PC-9 (cell line): Measurements from ENCODE around the gene NKAP. TPM values are rescaled to one million over a fixed set of nuclear protein-coding genes. Genes with fewer than 3 reads are reported as not detected.
A peak's percentile ranks its signal among the peaks of the same experiment; 100 is the strongest.

ENCODE experiments used
- BruUV-seq: library from RNA; stranded (reverse); fragments of 400-500 nt; replicated peaks from 2 replicates; lab custom pipeline; 2021; lab: Mats Ljungman, UMichigan
- CTCF ChIA-PET: fragments of 300-600 bp; sonication (Branson Sonifier 250); formaldehyde crosslinking; loops from one replicate; lab custom pipeline; 2022; ENCODE audit warnings: antibody characterized with exemption; lab: Charles Lee
- POLR2A ChIA-PET: fragments of 300-600 bp; sonication (Branson Sonifier 250); formaldehyde crosslinking; loops from one replicate; lab custom pipeline; 2022; ENCODE audit warnings: antibody characterized with exemption; ENCODE audit not compliant: unreplicated experiment; lab: Charles Lee
- DNase-seq, 2 experiments: peaks; one replicate each; pipeline versions ENCODE4 v3.0.0 to v3.0.0-alpha.2; 2015 to 2022; ENCODE audit warnings: mixed read lengths in 1 of 2
- H2AFZ ChIP-seq: fragments of 200-600 bp; sonication (generic); 2 replicates; pipeline ENCODE4 v1.8.1; 2017; ENCODE audit warnings: antibody characterized with exemption
- H3F3A ChIP-seq: fragments of 200-600 bp; sonication (generic); 2 replicates; pipeline ENCODE4 v1.8.1; 2017; ENCODE audit warnings: antibody characterized with exemption, mild to moderate bottlenecking, low read depth; ENCODE audit not compliant: insufficient read depth
- H3K27ac ChIP-seq: fragments of 200-600 bp; sonication (generic); 2 replicates; pipeline ENCODE4 v1.6.1; 2016; ENCODE audit warnings: mixed run types
- H3K27me3 ChIP-seq: fragments of 200-600 bp; sonication (generic); 2 replicates; pipeline ENCODE4 v1.6.1; 2016; ENCODE audit warnings: low read depth, mixed run types; ENCODE audit not compliant: insufficient read depth
- H3K36me3 ChIP-seq: fragments of 200-600 bp; sonication (generic); 2 replicates; pipeline ENCODE4 v1.6.1; 2016; ENCODE audit warnings: low read depth, mixed run types
- H3K4me1 ChIP-seq: fragments of 200-600 bp; sonication (generic); replicated peaks from 2 replicates; pipeline ENCODE4 v1.6.1; 2016; ENCODE audit warnings: mixed run types; ENCODE audit not compliant: insufficient read depth
- H3K4me2 ChIP-seq: fragments of 200-600 bp; sonication (generic); 2 replicates; pipeline ENCODE4 v1.6.1; 2017; ENCODE audit warnings: mixed run types
- H3K4me3 ChIP-seq: fragments of 200-600 bp; sonication (generic); 2 replicates; pipeline ENCODE4 v1.6.1; 2016; ENCODE audit warnings: mixed run types
- H3K79me2 ChIP-seq: fragments of 200-600 bp; sonication (generic); 2 replicates; pipeline ENCODE4 v1.6.1; 2017; ENCODE audit warnings: low read depth, mixed run types
- H3K9me2 ChIP-seq: fragments of 200-600 bp; sonication (generic); 2 replicates; pipeline ENCODE4 v1.8.1; 2017; ENCODE audit warnings: mild to moderate bottlenecking; ENCODE audit not compliant: insufficient read depth
- H3K9me3 ChIP-seq: fragments of 200-600 bp; sonication (generic); 2 replicates; pipeline ENCODE4 v1.8.1; 2016; ENCODE audit warnings: low read depth; ENCODE audit not compliant: insufficient read depth
- H4K20me1 ChIP-seq: fragments of 200-600 bp; sonication (generic); 2 replicates; pipeline ENCODE4 v1.8.1; 2017; ENCODE audit not compliant: insufficient read depth
- CTCF ChIP-seq: fragments of 200-600 bp; sonication (generic); conservative IDR thresholded peaks from 2 replicates; pipeline ENCODE4 v1.6.1; 2017; ENCODE audit warnings: mixed run types, antibody characterized with exemption, mild to moderate bottlenecking, moderate library complexity
- EZH2 ChIP-seq: fragments of 200-600 bp; sonication (generic); IDR thresholded peaks from 2 replicates; pipeline ENCODE4 v1.8.0; 2017; ENCODE audit warnings: antibody characterized with exemption, low read depth
- intact Hi-C: fragments of 100-400 bp; cut with micrococcal nuclease; formaldehyde crosslinking; loops from one replicate; pipeline ENCODE4 v1.10.0; 2022; ENCODE audit not compliant: unreplicated experiment
- total RNA-seq: library from RNA; stranded (reverse); gene quantifications from 2 replicates; pipeline ENCODE4 v1.2.3, GENCODE V29; 2021

NKAP gene
- total RNA-seq, 1 experiment from 2014 or later = 18.6 TPM

- H3K9me2 ChIP-seq = no peaks in the 10 kb centered on the region
Measured at GRCh38 chrX:119954374-119954773, 10.8 kb upstream of the NKAP start.

GRCh38 chrX:119948381-119948780 is 4.8 kb upstream of the NKAP start:
- Histone ChIP-seq H3K9me2 (no peaks in the 10 kb centered on the region), H3K27ac (no peak overlapping the region), H2AFZ (no peak overlapping the region), H3K79me2 (no peaks in the 10 kb centered on the region), H3F3A (peaks cover 1% of the 10 kb centered on the region; the same call in 1 of the 2 replicates), H3K4me1 (peaks cover 6% of the 10 kb centered on the region; the same call in 1 of the 2 replicates), H3K36me3 (no peaks in the 10 kb centered on the region), H3K4me3 (no peak overlapping the region), H3K27me3 (0 out of 2 replicates have a peak, but pooled peaks cover 8% of the 10 kb centered on the region), H3K4me2 (no peak overlapping the region), H3K9me3 (no peaks in the 10 kb centered on the region), H4K20me1 (no peaks in the 10 kb centered on the region)
- TF ChIP-seq CTCF (peak; percentile 32; the same call in 1 of the 2 replicates), EZH2 (no peak)
- ChIA-PET POLR2A (no interaction called here), CTCF (interaction anchor here (0.5 to 0.6 kb wide), 2 partner anchors 57 to 810 kb away, joined by 3 read pairs; no protein-coding TSS in a partner anchor)
- intact Hi-C loops = no loop called here
- no peak for DNase-seq
- no TSS peak for BruUV-seq

More at GRCh38 chrX:119954374-119954773, 10.8 kb upstream of the NKAP start:
- peaks cover 31% of the 10 kb centered on the region for H3K27me3 ChIP-seq
- BruUV-seq = no TSS peak
- H3K4me3 ChIP-seq = no peak overlapping the region
- no peak overlapping the region for H2AFZ ChIP-seq
- CTCF ChIA-PET = no interaction called here
- H3K79me2 ChIP-seq = no peaks in the 10 kb centered on the region
- no peak overlapping the region for H3K27ac ChIP-seq
- H3K9me3 ChIP-seq = no peaks in the 10 kb centered on the region
- H3K4me2 ChIP-seq = no peak overlapping the region
- no peaks in the 10 kb centered on the region for H3K4me1 ChIP-seq
- TF ChIP-seq EZH2 (no peak), CTCF (no peak)
- DNase-seq = no peak
- POLR2A ChIA-PET = no interaction called here
- intact Hi-C loops = no loop called here
- no peaks in the 10 kb centered on the region for H3F3A ChIP-seq
- H3K36me3 ChIP-seq = no peaks in the 10 kb centered on the region
- H4K20me1 ChIP-seq = no peaks in the 10 kb centered on the region

- CTCF ChIA-PET = no interaction called here
- BruUV-seq = no TSS peak
Measured at GRCh38 chrX:119945481-119945880, 1.9 kb upstream of the NKAP start.

More at GRCh38 chrX:119945481-119945880, 1.9 kb upstream of the NKAP start:
- no peaks in the 10 kb centered on the region for H3K27me3 ChIP-seq
- no peak overlapping the region for H2AFZ ChIP-seq
- H3K36me3 ChIP-seq = no peaks in the 10 kb centered on the region
- no peak for TF ChIP-seq EZH2
- TF ChIP-seq CTCF = no peak
- no peak overlapping the region for H3K4me3 ChIP-seq
- intact Hi-C loops = no loop called here
- H3K9me2 ChIP-seq = no peaks in the 10 kb centered on the region
- H3K4me1 ChIP-seq = peaks cover 17% of the 10 kb centered on the region
- peaks cover 14% of the 10 kb centered on the region for H3F3A ChIP-seq
- no peaks in the 10 kb centered on the region for H3K9me3 ChIP-seq
- peaks cover 3% of the 10 kb centered on the region; the same call in 1 of the 2 replicates for H4K20me1 ChIP-seq
- POLR2A ChIA-PET = no interaction called here
- H3K27ac ChIP-seq = no peak overlapping the region
- no peak overlapping the region for H3K4me2 ChIP-seq
- DNase-seq = no peak
- H3K79me2 ChIP-seq = peaks cover 18% of the 10 kb centered on the region
